ENCODE data around the gene IKZF5. TPM values are rescaled to one million over a fixed set of nuclear protein-coding genes. Genes with fewer than 3 reads are reported as not detected.
A peak's percentile ranks its signal among the peaks of the same experiment; 100 is the strongest.

IKZF5 gene
- total RNA-seq, 1 experiment from 2014 or later, result 7.9 TPM

DNA sequence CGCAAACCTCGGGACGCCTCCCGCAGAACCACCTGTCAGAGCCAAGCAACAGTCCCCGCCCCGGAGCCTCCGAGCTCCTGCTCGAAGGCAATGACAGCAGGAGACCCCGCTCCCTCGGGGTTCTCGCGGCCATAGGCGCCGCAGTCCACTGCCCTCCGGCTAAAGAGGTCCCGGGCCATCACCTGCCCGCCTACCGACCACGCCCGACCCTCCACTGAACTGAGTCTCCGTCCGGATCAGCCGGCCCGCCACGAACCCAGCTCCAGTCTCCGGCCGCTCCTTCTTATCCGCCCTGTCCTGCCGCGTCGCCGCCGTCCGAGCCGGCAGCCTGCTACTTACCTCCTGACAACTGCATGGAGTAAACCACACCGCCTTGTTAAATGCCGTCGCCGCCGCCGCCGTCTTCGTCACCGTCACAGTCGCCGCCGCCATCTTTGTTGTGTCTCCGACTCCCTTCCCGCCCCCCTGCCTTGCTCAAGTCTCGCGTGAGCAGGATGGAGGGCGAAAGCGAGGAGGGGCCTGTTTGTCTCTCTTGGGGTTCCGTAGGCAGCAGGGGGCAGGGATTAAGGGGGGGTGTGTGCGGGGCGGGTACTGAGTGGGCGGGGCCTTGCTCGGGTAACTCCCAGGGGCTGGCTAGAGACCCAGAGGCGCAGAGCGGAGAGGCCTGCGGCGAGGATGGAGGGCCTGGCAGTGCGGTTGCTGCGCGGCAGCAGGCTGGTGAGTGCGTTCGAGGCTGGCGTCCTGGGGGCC lies at the start of gene IKZF5, which contains the start of gene ACADSB (continued):
- TF ChIP-seq USF1 (CRISPR knock-in tag; IDR thresholded peaks at IDR 0.05), result peak; percentile 17; the same call in 1 of the 2 replicates
- no peak for TF ChIP-seq ZNF232 (CRISPR knock-in tag; IDR thresholded peaks at IDR 0.05)
- TF ChIP-seq SOX15 (CRISPR knock-in tag; IDR thresholded peaks at IDR 0.05), result no peak
- TF ChIP-seq ZNF317 (CRISPR knock-in tag; IDR thresholded peaks at IDR 0.05; ENCODE audit: borderline replicate concordance, low read depth), result no peak
- TF ChIP-seq MXD4 (CRISPR knock-in tag; IDR thresholded peaks at IDR 0.05; ENCODE audit: borderline replicate concordance), result no peak
- no peak for TF ChIP-seq PRRX2 (CRISPR knock-in tag; IDR thresholded peaks at IDR 0.05)
- TF ChIP-seq NR2C2 (CRISPR knock-in tag; IDR thresholded peaks at IDR 0.05), result no peak
- 0 out of 2 replicates have a peak, but pooled peaks have one; percentile 48 for TF ChIP-seq RELA (CRISPR knock-in tag; IDR thresholded peaks at IDR 0.05; ENCODE audit: borderline replicate concordance)
- no peak for TF ChIP-seq ZNF219 (CRISPR knock-in tag; IDR thresholded peaks at IDR 0.05; ENCODE audit: borderline replicate concordance)
- peak; percentile 26; the same call in 1 of the 2 replicates for TF ChIP-seq GABPB1 (CRISPR knock-in tag; IDR thresholded peaks at IDR 0.05)
- no peak for TF ChIP-seq ZNF423 (CRISPR knock-in tag; IDR thresholded peaks at IDR 0.05)
- no peak for TF ChIP-seq ZNF425 (CRISPR knock-in tag; conservative IDR thresholded peaks at IDR 0.05)
- TF ChIP-seq, protein P1, sequence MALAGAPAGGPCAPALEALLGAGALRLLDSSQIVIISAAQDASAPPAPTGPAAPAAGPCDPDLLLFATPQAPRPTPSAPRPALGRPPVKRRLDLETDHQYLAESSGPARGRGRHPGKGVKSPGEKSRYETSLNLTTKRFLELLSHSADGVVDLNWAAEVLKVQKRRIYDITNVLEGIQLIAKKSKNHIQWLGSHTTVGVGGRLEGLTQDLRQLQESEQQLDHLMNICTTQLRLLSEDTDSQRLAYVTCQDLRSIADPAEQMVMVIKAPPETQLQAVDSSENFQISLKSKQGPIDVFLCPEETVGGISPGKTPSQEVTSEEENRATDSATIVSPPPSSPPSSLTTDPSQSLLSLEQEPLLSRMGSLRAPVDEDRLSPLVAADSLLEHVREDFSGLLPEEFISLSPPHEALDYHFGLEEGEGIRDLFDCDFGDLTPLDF (CRISPR knock-in tag; IDR thresholded peaks at IDR 0.05), result no peak
- TF ChIP-seq FOXJ3 (CRISPR knock-in tag; IDR thresholded peaks at IDR 0.05; ENCODE audit: borderline replicate concordance), result no peak
- TF ChIP-seq IRF2 (CRISPR knock-in tag; IDR thresholded peaks at IDR 0.05; ENCODE audit: borderline replicate concordance, low read depth), result no peak
- TF ChIP-seq, protein P2, sequence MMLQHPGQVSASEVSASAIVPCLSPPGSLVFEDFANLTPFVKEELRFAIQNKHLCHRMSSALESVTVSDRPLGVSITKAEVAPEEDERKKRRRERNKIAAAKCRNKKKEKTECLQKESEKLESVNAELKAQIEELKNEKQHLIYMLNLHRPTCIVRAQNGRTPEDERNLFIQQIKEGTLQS (CRISPR knock-in tag; conservative IDR thresholded peaks at IDR 0.05), result no peak
- TF ChIP-seq, protein P3, sequence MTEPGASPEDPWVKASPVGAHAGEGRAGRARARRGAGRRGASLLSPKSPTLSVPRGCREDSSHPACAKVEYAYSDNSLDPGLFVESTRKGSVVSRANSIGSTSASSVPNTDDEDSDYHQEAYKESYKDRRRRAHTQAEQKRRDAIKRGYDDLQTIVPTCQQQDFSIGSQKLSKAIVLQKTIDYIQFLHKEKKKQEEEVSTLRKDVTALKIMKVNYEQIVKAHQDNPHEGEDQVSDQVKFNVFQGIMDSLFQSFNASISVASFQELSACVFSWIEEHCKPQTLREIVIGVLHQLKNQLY (CRISPR knock-in tag; IDR thresholded peaks at IDR 0.05), result no peak
- no peak for TF ChIP-seq NFYB (CRISPR knock-in tag; conservative IDR thresholded peaks at IDR 0.05; ENCODE audit: low read depth)
- TF ChIP-seq ATF6 (CRISPR knock-in tag; IDR thresholded peaks at IDR 0.05), result no peak
- peak; percentile 86 for TF ChIP-seq TEAD1 (CRISPR knock-in tag; IDR thresholded peaks at IDR 0.05)
- peak; percentile 99 for TF ChIP-seq SP1 (CRISPR knock-in tag; conservative IDR thresholded peaks at IDR 0.05)
- no peak for TF ChIP-seq ZNF263 (CRISPR knock-in tag; IDR thresholded peaks at IDR 0.05; ENCODE audit: low read depth)
- no peak for TF ChIP-seq PRDM15 (CRISPR knock-in tag; IDR thresholded peaks at IDR 0.05)
- TF ChIP-seq SMAD4 (CRISPR knock-in tag; IDR thresholded peaks at IDR 0.05), result no peak
- TF ChIP-seq SMAD3 (CRISPR knock-in tag; IDR thresholded peaks at IDR 0.05; ENCODE audit: borderline replicate concordance), result no peak
- TF ChIP-seq, protein P4, sequence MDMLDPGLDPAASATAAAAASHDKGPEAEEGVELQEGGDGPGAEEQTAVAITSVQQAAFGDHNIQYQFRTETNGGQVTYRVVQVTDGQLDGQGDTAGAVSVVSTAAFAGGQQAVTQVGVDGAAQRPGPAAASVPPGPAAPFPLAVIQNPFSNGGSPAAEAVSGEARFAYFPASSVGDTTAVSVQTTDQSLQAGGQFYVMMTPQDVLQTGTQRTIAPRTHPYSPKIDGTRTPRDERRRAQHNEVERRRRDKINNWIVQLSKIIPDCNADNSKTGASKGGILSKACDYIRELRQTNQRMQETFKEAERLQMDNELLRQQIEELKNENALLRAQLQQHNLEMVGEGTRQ (CRISPR knock-in tag; IDR thresholded peaks at IDR 0.05), result no peak
- TF ChIP-seq ZNF416 (CRISPR knock-in tag; IDR thresholded peaks at IDR 0.05), result no peak
- TF ChIP-seq ESRRA (CRISPR knock-in tag; IDR thresholded peaks at IDR 0.05; ENCODE audit: borderline replicate concordance), result peak; percentile 26; the same call in 1 of the 2 replicates
